Measurements from ENCODE around the gene CFAP107.

DNA sequence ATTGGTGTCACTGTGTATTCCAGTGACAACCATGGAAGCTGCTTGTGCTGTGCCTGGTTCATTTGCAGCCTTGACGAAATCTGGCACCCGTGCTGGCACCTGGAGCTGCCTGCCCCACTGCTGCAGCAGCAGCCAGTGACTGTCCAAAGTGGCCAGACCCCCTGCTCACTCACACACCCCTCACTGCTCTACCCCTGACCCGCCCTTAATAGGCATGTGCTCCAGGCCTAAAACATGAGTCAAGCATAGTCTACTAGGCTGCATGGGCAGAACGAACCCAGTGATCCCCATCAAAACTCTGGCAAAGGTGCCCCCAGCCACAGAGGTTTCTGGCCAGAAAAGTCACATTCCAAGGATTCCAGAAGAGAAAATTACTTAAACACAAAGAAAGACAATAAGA is 52.9 kb downstream of the CFAP107 start:
- TF ChIP-seq POLR2A (IDR thresholded peaks at IDR 0.05) (no peak), CTCF (IDR thresholded peaks at IDR 0.05) (no peak)

Data from adrenal gland (tissue), 5 donors.